Cardiac fibroblast (primary cell): ENCODE results near the gene SLC6A12.

Experiments
- DNase-seq, 2 donors: peaks; one replicate each; pipeline versions ENCODE4 v3.0.0 to v3.0.0-alpha.2; 2010; ENCODE audit warnings: low read depth in 2 of 2
- H3K4me3 ChIP-seq, 2 donors: replicated peaks in 1 of 2; 1 replicate in 1 of 2; 2 replicates in 1 of 2; pipeline ENCODE4 v1.5.1; 2011; ENCODE audit warnings: low read depth in 2 of 2, low read length in 2 of 2, mild to moderate bottlenecking in 2 of 2, moderate library complexity in 1 of 2
- CTCF ChIP-seq: IDR thresholded peaks from one replicate; pipeline ENCODE4 v1.5.1; 2011; ENCODE audit warnings: low read depth, mild to moderate bottlenecking, low read length, inconsistent platforms

Gene SLC6A12

DNA sequence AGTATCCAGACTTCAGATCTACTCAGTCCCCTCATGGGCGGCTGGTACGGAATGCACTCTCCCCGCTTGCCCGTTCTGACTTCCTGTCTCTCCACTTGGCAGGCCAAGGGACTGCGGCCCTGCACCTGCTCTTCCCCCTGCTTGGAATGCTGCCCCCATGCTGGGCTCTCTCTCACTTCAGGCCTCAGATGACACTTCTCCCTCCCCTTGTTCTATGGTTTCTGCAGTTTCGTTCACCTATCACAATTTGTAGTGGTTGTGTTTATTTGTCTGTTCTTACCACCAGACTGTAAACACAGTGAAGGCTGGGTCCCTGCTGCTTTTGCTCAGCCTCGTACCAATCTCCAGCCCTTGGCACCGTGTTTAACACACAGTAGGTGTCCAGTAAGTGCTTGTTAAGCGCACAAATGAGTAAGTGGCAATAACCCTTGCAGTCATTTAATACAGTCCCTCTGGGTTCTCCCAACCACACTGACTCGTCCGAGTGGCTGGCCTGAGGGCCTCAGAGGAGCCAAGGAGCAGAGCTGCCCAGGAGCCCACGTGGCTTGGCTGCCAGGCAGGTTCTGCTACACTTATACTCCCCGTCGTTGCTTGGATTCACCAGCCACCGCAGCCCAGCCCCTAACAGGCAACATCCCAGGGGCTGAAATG, 11.8 kb downstream of the SLC6A12 start:
- no peak for TF ChIP-seq CTCF
- no peak overlapping the region for H3K4me3 ChIP-seq
- DNase-seq: no peak

DNA sequence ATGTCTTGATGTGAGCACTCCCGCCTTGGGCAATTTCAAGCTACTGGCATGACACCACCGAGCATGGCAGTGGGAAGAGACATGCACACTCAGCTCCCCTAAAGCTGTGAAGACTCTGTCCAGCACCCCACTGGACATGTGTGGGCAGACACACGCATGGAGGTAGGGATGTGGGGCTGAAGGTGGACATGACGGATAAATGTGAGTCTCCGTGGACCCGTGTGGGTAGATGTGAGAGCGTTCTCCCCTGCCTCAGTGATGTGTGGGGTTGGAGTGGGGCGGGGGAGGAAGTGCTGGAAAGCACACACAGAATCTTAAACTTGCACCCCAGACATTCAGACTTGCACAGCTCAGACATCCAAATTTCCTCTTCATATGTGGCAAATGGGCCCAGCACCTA, 12.6 kb downstream of the SLC6A12 start:
- no peak for TF ChIP-seq CTCF
- no peak for DNase-seq
- H3K4me3 ChIP-seq: no peak overlapping the region

DNA sequence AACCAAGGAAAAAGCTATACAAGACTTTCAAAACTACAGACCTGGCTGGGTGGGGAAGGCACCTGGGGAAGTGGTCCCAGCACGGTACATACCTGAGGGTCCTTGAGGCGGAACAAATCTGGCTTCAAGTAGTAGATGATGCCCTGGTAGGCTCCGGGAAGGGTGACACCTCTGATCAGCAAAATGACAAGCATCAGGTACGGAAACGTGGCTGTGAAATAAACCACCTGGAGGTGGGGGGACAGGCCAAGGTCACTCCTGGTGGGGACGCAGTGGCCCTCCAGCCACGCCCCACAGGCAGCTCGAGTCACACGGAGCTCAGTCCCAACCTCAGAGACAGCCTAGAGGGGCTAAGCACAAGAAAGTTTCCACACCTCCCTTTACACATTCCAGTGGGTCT, 15.3 kb downstream of the SLC6A12 start:
- TF ChIP-seq CTCF: no peak
- no peak for DNase-seq
- no peak overlapping the region for H3K4me3 ChIP-seq

DNA sequence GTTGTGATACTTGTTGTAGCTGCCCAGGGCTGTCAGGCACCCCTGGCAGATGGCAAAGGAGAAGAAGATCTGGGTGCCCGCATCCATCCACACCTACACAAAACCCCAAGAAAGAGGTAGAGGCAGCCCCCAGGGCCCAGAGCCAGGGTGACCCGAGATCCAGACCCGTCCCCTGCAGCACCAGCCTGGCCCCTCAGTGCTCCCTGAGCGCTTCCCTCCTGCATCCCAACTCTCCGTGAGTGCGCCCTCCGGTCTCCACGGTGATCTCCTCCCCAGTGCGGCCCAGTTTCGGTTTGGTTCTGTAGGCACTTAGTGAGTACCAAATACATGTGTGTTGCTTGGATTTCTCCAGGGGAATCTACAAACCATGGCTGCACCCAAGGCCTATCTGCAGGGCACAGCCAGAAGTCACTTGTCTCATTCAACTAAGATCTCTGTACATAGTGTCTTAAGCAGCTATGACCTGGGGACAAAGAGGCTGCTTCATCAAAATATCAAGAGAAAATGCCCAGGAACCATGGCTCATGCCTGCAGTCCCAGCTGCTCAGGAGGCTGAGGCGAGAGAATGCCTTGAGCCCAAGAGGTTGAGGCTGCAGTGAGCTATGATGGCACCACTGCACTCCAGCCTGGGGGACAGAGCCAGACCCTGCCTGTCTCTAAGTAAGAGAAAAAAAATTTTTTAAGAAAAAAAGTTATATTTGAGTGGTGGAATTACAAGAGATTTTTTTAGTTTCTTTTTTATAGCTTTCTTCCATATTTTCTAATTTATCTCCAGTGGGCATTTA, 15.9 kb downstream of the SLC6A12 start:
- TF ChIP-seq CTCF: no peak
- no peak for DNase-seq
- no peak overlapping the region for H3K4me3 ChIP-seq

DNA sequence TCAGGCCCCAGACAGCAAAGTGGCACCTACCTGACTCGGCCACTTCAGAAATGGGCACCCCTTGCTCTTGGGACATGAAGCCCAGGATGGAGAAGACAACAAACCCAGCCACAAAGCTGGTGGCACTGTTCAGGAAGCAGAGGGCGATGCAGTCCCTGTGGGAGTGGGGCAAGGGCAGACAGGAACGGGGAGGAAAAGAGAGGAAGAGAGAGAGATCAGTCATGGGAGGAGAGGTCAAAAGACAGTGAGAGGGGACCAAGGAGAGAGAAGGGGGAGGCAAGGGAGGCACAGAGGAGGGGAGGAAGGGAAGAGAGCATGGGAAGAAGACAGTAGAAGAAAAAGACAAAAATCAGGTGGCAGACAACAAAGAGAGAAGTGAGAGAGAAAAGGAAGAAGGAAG, 16.6 kb downstream of the SLC6A12 start:
- no peak for DNase-seq
- H3K4me3 ChIP-seq: no peak overlapping the region
- no peak for TF ChIP-seq CTCF

DNA sequence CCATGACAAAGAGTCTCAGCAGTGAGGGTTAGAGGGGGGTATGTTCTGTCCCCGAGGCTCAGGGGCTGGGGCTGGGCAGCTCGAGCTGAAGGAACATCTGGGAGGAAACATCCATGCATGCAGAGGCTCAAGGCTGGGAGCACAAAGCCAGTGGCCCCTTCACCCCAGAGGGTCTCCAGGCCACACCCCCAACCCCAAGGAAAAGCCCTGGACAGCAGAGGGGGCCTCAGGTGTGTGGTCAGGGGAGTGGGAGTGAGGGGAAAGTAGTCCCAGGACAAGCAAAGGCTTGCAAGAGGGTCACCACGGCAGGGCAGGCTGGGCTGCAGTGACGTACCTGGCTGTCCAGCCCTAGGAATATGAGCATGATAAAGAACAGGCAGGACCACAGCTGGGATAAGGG, 17.5 kb downstream of the SLC6A12 start:
- DNase-seq: no peak
- TF ChIP-seq CTCF: no peak
- H3K4me3 ChIP-seq: no peak overlapping the region
